ENCODE data around the gene USP6. TPM values are rescaled to one million over a fixed set of nuclear protein-coding genes. Genes with fewer than 3 reads are reported as not detected.
A peak's percentile ranks its signal among the peaks of the same experiment; 100 is the strongest.

The USP6 gene
- total RNA-seq, 1 experiment from 2014 or later, result 0.24 TPM

- POLR2A ChIA-PET (ENCODE audit: low non-redundant PET), result no interaction called here
- Histone ChIP-seq H3K4me1 (ENCODE audit: insufficient read depth, low read length, poor library complexity, severe bottlenecking) (no peaks in the 10 kb centered on the region), H3K4me3 (ENCODE audit: low read depth, low read length, poor library complexity, severe bottlenecking) (no peak overlapping the region), H3K36me3 (ENCODE audit: insufficient read depth, low read length, poor library complexity, severe bottlenecking) (peaks cover 40% of the 10 kb centered on the region), H3K27me3 (replicated peaks; ENCODE audit: insufficient read depth, low read depth, low read length, poor library complexity) (peaks cover 15% of the 10 kb centered on the region), H3K27ac (ENCODE audit: low read depth, low read length, poor library complexity, severe bottlenecking) (no peak overlapping the region), H3K9me3 (ENCODE audit: low read depth, low read length, poor library complexity, severe bottlenecking) (peaks cover 99% of the 10 kb centered on the region)
- BruUV-seq (replicated peaks), result no TSS peak
- CTCF ChIA-PET, result no interaction called here
- no peak for TF ChIP-seq EZH2 (IDR thresholded peaks at IDR 0.05; ENCODE audit: borderline replicate concordance, low read depth, low read length, poor library complexity, severe bottlenecking)
- TF ChIP-seq CTCF (conservative IDR thresholded peaks at IDR 0.05; ENCODE audit: low read depth, low read length), result no peak
- DNase-seq (ENCODE audit: low spot score), result no peak
- intact Hi-C loops (cut with micrococcal nuclease; ENCODE audit: unreplicated experiment), result no loop called here
Measured at GRCh38 chr17:5092218-5093010, 23.4 kb upstream of the USP6 start.

- ChIA-PET CTCF (interaction anchor here (0.6 kb wide), 1 partner anchor 17 kb away, joined by 3 read pairs; no protein-coding TSS in a partner anchor), POLR2A (ENCODE audit: low non-redundant PET) (no interaction called here)
- DNase-seq (ENCODE audit: low spot score), result no peak
- peak overlapping the region; percentile 39 for H3K4me3 ChIP-seq (ENCODE audit: low read depth, low read length, poor library complexity, severe bottlenecking)
- peaks cover 19% of the 10 kb centered on the region for H3K27me3 ChIP-seq (replicated peaks; ENCODE audit: insufficient read depth, low read depth, low read length, poor library complexity)
- peaks cover 58% of the 10 kb centered on the region for H3K9me3 ChIP-seq (ENCODE audit: low read depth, low read length, poor library complexity, severe bottlenecking)
- intact Hi-C loops (cut with micrococcal nuclease; ENCODE audit: unreplicated experiment), result no loop called here
- no TSS peak for BruUV-seq (replicated peaks)
- H3K36me3 ChIP-seq (ENCODE audit: insufficient read depth, low read length, poor library complexity, severe bottlenecking), result peaks cover 8% of the 10 kb centered on the region
- no peaks in the 10 kb centered on the region for H3K4me1 ChIP-seq (ENCODE audit: insufficient read depth, low read length, poor library complexity, severe bottlenecking)
- no peak overlapping the region for H3K27ac ChIP-seq (ENCODE audit: low read depth, low read length, poor library complexity, severe bottlenecking)
- TF ChIP-seq CTCF (conservative IDR thresholded peaks at IDR 0.05; ENCODE audit: low read depth, low read length) (no peak), EZH2 (IDR thresholded peaks at IDR 0.05; ENCODE audit: borderline replicate concordance, low read depth, low read length, poor library complexity, severe bottlenecking) (peak; percentile 35)
Measured at GRCh38 chr17:5096731-5097100, 19.1 kb upstream of the USP6 start.

- H3K4me3 ChIP-seq (ENCODE audit: low read depth, low read length, poor library complexity, severe bottlenecking), result peak overlapping the region; percentile 39
- CTCF ChIA-PET, result interaction anchor here (0.6 kb wide), 1 partner anchor 18 kb away, joined by 3 read pairs; no protein-coding TSS in a partner anchor
- H3K36me3 ChIP-seq (ENCODE audit: insufficient read depth, low read length, poor library complexity, severe bottlenecking), result peaks cover 3% of the 10 kb centered on the region
- POLR2A ChIA-PET (ENCODE audit: low non-redundant PET), result no interaction called here
- peak; percentile 67 for DNase-seq (ENCODE audit: low spot score)
- no peaks in the 10 kb centered on the region for H3K4me1 ChIP-seq (ENCODE audit: insufficient read depth, low read length, poor library complexity, severe bottlenecking)
- TF ChIP-seq EZH2 (IDR thresholded peaks at IDR 0.05; ENCODE audit: borderline replicate concordance, low read depth, low read length, poor library complexity, severe bottlenecking) (no peak), CTCF (conservative IDR thresholded peaks at IDR 0.05; ENCODE audit: low read depth, low read length) (no peak)
- TSS peak; percentile 66 for BruUV-seq (replicated peaks)
- H3K27ac ChIP-seq (ENCODE audit: low read depth, low read length, poor library complexity, severe bottlenecking), result no peak overlapping the region
- intact Hi-C loops (cut with micrococcal nuclease; ENCODE audit: unreplicated experiment), result no loop called here
- H3K9me3 ChIP-seq (ENCODE audit: low read depth, low read length, poor library complexity, severe bottlenecking), result peaks cover 53% of the 10 kb centered on the region
- peaks cover 19% of the 10 kb centered on the region for H3K27me3 ChIP-seq (replicated peaks; ENCODE audit: insufficient read depth, low read depth, low read length, poor library complexity)
Measured at GRCh38 chr17:5097101-5097834, 18.6 kb upstream of the USP6 start.

Data from A673 (cell line).